ENCODE results near the gene TMPRSS7.

Gene TMPRSS7

GRCh38 chr3:112090887-112091586 is 56.5 kb downstream of the TMPRSS7 start:
- DNase-seq (ENCODE audit: low spot score), result no peak
- no peak overlapping the region for H3K27ac ChIP-seq
- CTCF ChIA-PET, result interaction anchor here (0.9 kb wide), 1 partner anchor 374 kb away, joined by 5 read pairs; no protein-coding TSS in a partner anchor

GRCh38 chr3:112092496-112093179 is 58.1 kb downstream of the TMPRSS7 start:
- POLR2A ChIA-PET (ENCODE audit: low non-redundant PET), result no interaction called here
- TF ChIP-seq CTCF (conservative IDR thresholded peaks at IDR 0.05; ENCODE audit: low read depth), result no peak
- H3K27ac ChIP-seq, result no peak overlapping the region
- no peak for DNase-seq (ENCODE audit: low spot score)
- CTCF ChIA-PET, result interaction anchor here (0.5 kb wide), 1 partner anchor 42 kb away, joined by 3 read pairs; no protein-coding TSS in a partner anchor

More at GRCh38 chr3:112090887-112091586, 56.5 kb downstream of the TMPRSS7 start:
- POLR2A ChIA-PET (ENCODE audit: low non-redundant PET), result no interaction called here
- no peak for TF ChIP-seq CTCF (conservative IDR thresholded peaks at IDR 0.05; ENCODE audit: low read depth)

GRCh38 chr3:112093180-112093522 is 58.6 kb downstream of the TMPRSS7 start:
- no peak overlapping the region for H3K27ac ChIP-seq
- ChIA-PET CTCF (interaction anchor here (0.5 kb wide), 1 partner anchor 43 kb away, joined by 3 read pairs; no protein-coding TSS in a partner anchor), POLR2A (ENCODE audit: low non-redundant PET) (no interaction called here)
- no peak for TF ChIP-seq CTCF (conservative IDR thresholded peaks at IDR 0.05; ENCODE audit: low read depth)
- DNase-seq (ENCODE audit: low spot score), result no peak

GRCh38 chr3:112095731-112096130 is 61.2 kb downstream of the TMPRSS7 start:
- ChIA-PET POLR2A (ENCODE audit: low non-redundant PET) (interaction anchor here (0.6 kb wide), 1 partner anchor 16 kb away, joined by 4 read pairs; no protein-coding TSS in a partner anchor), CTCF (interaction anchor here (0.7 kb wide), 1 partner anchor 397 kb away, joined by 3 read pairs; no protein-coding TSS in a partner anchor)
- no peak for TF ChIP-seq CTCF (conservative IDR thresholded peaks at IDR 0.05; ENCODE audit: low read depth)
- no peak for DNase-seq (ENCODE audit: low spot score)
- H3K27ac ChIP-seq, result no peak overlapping the region

DNA sequence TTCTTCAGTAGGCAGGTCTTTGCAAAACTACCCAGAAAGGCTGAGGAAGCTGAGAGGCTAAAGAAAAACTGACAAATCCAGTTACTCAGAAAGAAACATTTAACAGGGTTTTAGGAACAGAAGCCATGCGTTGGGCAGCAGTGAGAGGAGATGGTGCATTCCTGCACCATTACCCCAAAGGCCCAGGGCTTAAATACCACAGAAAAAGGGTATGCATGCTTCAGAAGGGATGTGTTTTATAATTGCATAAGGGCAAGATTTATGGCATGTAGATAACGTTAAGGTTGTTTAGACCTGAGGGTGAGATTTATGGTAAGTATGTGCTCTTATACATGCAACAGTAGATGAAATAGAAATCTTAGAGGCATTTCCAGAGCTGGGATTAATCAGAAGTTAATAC is 61.6 kb downstream of the TMPRSS7 start:
- ChIA-PET CTCF (interaction anchor here (0.7 kb wide), 1 partner anchor 397 kb away, joined by 3 read pairs; no protein-coding TSS in a partner anchor), POLR2A (ENCODE audit: low non-redundant PET) (no interaction called here)
- no peak overlapping the region for H3K27ac ChIP-seq
- DNase-seq (ENCODE audit: low spot score), result no peak
- TF ChIP-seq CTCF (conservative IDR thresholded peaks at IDR 0.05; ENCODE audit: low read depth), result no peak

GRCh38 chr3:112097378-112097777 is 62.8 kb downstream of the TMPRSS7 start:
- ChIA-PET CTCF (interaction anchor here (0.6 to 0.9 kb wide), 2 partner anchors 12 to 26 kb away, joined by 3 to 4 read pairs; no protein-coding TSS in a partner anchor), POLR2A (ENCODE audit: low non-redundant PET) (no interaction called here)
- DNase-seq (ENCODE audit: low spot score), result peak; percentile 91
- no peak for TF ChIP-seq CTCF (conservative IDR thresholded peaks at IDR 0.05; ENCODE audit: low read depth)
- no peak overlapping the region for H3K27ac ChIP-seq
